Cardiac muscle cell (in vitro differentiated cells and primary cell): ENCODE measurements around the gene TNS2. TPM values are rescaled to one million over a fixed set of nuclear protein-coding genes. Genes with fewer than 3 reads are reported as not detected.
A peak's percentile ranks its signal among the peaks of the same experiment; 100 is the strongest.

Source experiments
- DNase-seq, 2 donors: peaks; one replicate each; pipeline versions ENCODE4 v3.0.0 to v3.0.0-alpha.2; 2010 to 2017; ENCODE audit warnings: low read depth in 1 of 2, low spot score in 1 of 2
- H3K27ac ChIP-seq: fragments of 200-600 bp; sonication (generic); 2 replicates; pipeline ENCODE4 v1.5.1; 2016
- H3K27me3 ChIP-seq: fragments of 200-600 bp; sonication (generic); 2 replicates; pipeline ENCODE4 v1.6.0; 2016; ENCODE audit warnings: control low read depth
- H3K36me3 ChIP-seq: fragments of 200-600 bp; sonication (generic); 2 replicates; pipeline ENCODE4 v1.5.1; 2016; ENCODE audit warnings: control low read depth
- H3K4me1 ChIP-seq: fragments of 200-600 bp; sonication (generic); 2 replicates; pipeline ENCODE4 v1.8.1; 2017; ENCODE audit warnings: low read depth, mild to moderate bottlenecking, mixed run types
- H3K4me3 ChIP-seq: fragments of 200-600 bp; sonication (generic); 2 replicates; pipeline ENCODE4 v1.5.1; 2016; ENCODE audit warnings: mild to moderate bottlenecking
- H3K9me3 ChIP-seq: fragments of 200-600 bp; sonication (generic); 2 replicates; pipeline ENCODE4 v1.5.1; 2017; ENCODE audit warnings: low read depth, mild to moderate bottlenecking, control low read depth
- polyA plus RNA-seq: library from polyadenylated mRNA; unstranded; fragments of >200 nt; fragmentation: Nextera tagmentation; extraction: Ambion mirVana; gene quantifications from 2 replicates; pipeline ENCODE4 v1.2.1, GENCODE V29; 2016
- total RNA-seq: library from RNA; depleted of rRNA; stranded (reverse); fragments of >200 nt; gene quantifications from 2 replicates; pipeline ENCODE4 v1.2.3, GENCODE V29; 2016
- TF ChIP-seq, protein P1 (sequence below): IDR thresholded peaks from 2 replicates; pipeline ENCODE4 v1.5.1; 2012; ENCODE audit warnings: low read depth, mild to moderate bottlenecking, low read length

The TNS2 gene
- total and polyA plus RNA-seq, 2 experiments from 2014 or later = 4.5 to 5.1 TPM

DNA sequence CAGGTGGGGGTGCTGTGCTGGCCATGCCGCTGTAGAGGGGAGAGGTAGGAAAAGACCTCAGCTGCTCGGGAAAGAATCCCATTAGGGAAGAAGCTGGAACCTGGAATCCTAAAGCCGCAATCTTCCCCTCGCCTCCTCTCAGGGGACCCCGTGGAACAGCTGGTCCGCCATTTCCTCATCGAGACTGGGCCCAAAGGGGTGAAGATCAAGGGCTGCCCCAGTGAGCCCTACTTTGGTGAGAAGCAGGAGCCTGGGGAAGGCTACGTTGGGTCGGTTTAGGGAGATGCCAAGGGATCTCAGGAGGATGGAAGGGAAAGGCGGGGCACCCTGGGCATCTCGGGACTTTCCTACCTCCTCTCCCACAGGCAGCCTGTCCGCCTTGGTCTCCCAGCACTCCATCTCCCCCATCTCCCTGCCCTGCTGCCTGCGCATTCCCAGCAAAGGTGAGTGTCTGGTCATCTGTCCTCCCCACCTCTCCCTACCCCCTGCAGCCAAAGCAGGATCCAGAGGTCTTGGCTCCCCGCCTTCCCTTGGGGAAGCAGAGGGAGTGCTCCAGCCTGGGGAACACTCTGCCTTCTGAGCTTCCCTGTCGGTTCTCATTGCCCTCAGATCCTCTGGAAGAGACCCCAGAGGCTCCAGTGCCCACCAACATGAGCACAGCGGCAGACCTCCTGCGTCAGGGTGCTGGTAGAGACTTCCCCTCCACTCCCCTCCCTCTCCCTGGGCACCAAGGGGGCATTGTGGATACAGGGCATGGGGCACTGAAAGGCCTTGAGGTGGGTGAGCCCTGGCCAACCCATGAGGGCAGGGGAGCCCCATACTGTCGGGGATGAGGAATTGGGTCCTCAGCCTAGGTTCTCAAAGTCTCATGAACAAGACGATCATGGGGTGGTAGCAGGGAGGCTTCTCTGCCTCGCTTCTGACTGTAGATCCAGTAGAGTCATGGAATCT lies 12.4 kb downstream of the TNS2 start:
- peak overlapping the region; percentile 43 for H3K27ac ChIP-seq
- TF ChIP-seq, protein P1, sequence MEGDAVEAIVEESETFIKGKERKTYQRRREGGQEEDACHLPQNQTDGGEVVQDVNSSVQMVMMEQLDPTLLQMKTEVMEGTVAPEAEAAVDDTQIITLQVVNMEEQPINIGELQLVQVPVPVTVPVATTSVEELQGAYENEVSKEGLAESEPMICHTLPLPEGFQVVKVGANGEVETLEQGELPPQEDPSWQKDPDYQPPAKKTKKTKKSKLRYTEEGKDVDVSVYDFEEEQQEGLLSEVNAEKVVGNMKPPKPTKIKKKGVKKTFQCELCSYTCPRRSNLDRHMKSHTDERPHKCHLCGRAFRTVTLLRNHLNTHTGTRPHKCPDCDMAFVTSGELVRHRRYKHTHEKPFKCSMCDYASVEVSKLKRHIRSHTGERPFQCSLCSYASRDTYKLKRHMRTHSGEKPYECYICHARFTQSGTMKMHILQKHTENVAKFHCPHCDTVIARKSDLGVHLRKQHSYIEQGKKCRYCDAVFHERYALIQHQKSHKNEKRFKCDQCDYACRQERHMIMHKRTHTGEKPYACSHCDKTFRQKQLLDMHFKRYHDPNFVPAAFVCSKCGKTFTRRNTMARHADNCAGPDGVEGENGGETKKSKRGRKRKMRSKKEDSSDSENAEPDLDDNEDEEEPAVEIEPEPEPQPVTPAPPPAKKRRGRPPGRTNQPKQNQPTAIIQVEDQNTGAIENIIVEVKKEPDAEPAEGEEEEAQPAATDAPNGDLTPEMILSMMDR = no peak
- no peak overlapping the region for H3K4me3 ChIP-seq
- no peaks in the 10 kb centered on the region for H3K36me3 ChIP-seq
- H3K9me3 ChIP-seq = no peaks in the 10 kb centered on the region
- H3K4me1 ChIP-seq = peaks cover 13% of the 10 kb centered on the region
- H3K27me3 ChIP-seq = no peaks in the 10 kb centered on the region
- DNase-seq = no peak

DNA sequence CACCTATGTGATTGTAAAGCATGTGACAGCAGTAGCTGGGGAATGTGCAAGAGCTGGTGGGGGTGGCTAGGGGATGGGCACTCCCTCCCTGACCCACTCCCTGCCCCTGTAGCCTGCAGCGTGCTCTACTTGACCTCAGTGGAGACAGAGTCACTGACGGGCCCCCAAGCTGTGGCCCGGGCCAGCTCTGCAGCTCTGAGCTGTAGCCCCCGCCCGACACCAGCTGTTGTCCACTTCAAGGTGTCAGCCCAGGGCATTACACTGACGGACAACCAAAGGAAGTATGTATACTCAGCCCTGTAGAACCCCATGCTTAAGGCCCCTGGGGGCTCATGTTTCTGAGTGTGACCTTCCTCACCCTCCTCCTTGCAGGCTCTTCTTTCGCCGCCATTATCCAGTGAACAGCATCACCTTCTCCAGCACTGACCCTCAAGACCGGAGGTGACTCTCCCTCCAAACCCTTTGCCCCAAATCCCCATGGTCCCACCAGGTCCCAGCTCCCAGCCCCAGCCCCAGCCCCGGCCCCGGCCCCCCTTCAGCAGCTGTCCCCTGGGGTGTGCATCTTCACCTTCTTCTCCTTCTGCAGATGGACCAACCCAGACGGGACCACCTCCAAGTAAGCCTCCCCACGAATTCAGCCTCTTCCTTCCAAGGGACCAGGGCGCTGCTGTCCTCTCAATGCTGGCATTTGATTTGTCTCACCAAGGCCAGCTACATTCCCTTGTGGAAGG lies 13.3 kb downstream of the TNS2 start:
- Histone ChIP-seq H3K9me3 (no peaks in the 10 kb centered on the region), H3K4me1 (peaks cover 13% of the 10 kb centered on the region), H3K27ac (peak overlapping the region; percentile 43), H3K4me3 (no peak overlapping the region), H3K36me3 (no peaks in the 10 kb centered on the region), H3K27me3 (no peaks in the 10 kb centered on the region)
- TF ChIP-seq, protein P1 = no peak
- peak in 1 of 2 donors; percentile 3 for DNase-seq

DNA sequence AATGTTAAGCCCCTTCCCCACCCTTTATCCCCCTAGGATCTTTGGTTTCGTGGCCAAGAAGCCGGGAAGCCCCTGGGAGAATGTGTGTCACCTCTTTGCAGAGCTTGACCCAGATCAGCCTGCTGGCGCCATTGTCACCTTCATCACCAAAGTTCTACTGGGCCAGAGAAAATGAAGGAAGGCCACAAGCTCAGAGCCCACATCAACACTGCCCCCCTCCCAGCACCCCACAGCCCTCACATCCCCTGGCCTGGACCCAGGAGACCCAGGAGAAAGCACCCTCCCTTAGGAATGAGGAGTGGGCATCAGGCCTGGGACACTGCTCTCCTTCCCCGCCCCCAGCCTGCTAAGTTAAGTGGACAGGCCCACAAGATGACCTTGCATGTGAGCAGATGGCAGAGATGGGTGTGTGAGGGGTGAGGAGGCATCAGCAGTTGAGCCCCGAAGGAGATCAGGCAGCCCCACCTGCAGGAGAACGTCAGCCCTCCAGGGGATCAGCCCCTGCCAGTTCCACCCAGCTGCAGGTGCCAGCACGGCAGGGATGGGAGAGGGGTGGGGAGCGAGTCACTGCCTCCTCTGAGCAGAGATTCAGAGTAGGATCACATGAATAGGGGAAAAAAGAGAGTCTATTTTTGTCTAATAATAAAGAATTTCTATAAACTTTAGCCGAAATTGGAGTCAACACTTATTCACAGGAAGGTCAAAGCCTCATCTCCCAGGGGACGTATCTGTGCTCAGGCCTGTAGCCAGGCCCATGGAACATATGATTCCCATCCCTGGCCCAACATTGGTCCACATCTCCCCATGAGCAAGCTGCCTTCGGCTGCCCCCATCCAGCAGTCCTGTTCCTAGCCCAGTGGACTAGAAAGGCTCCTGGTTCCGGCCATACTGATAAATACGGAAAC lies 14.1 kb downstream of the TNS2 start:
- H3K9me3 ChIP-seq = no peaks in the 10 kb centered on the region
- no peaks in the 10 kb centered on the region for H3K27me3 ChIP-seq
- peak in 1 of 2 donors; percentile 79 for DNase-seq
- TF ChIP-seq, protein P1 = no peak
- H3K4me1 ChIP-seq = peaks cover 13% of the 10 kb centered on the region
- no peak overlapping the region for H3K27ac ChIP-seq
- H3K36me3 ChIP-seq = no peaks in the 10 kb centered on the region
- H3K4me3 ChIP-seq = no peak overlapping the region

DNA sequence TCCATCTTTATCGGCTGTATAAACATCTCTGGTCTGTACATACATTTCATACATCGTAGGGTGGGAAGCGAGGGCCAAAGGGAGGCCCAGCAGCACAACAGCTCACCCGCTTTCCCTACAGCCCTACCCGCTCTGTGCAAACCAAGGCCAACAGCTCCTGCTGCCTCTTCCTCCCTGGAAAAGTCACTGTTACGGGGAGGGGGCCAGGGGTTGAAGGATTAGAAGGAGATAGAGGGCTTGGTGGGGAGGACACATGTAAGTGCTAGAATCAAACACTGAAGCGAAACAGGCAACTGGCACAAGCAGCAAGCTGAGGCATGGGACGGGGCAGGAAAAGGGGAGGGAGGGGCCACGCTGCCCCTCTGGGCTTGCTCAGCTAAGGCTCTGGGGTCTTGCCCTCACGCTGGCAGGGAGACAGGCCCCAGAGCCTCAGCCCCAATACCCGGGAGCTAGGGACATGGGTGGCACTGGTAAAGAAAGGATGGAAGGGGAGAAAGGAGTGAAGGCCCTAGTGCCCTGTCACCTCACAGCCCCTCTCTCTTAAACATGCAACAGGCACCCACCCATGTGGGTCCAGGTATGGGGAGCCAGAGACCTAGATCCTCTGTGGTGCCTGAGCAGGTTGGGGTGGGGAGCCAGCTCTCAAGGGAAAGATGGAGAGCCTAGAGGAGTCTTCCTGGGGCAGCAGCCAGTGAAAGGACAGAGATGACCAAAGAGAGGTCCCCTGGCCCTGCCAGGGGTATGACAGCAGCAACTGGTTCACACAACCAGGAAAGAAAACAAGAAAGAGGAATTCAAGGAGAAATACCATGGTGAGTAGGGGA lies 15.0 kb downstream of the TNS2 start:
- DNase-seq = peak in 1 of 2 donors; percentile 16
- no peak overlapping the region for H3K27ac ChIP-seq

More for the DNA sequence above, 15.0 kb downstream of the TNS2 start:
- no peak overlapping the region for H3K4me3 ChIP-seq
- no peaks in the 10 kb centered on the region for H3K27me3 ChIP-seq
- H3K9me3 ChIP-seq = no peaks in the 10 kb centered on the region
- no peaks in the 10 kb centered on the region for H3K36me3 ChIP-seq
- TF ChIP-seq, protein P1 = no peak
- peaks cover 18% of the 10 kb centered on the region for H3K4me1 ChIP-seq
